GM18502 (cell line): ENCODE measurements around the gene FCHSD2.
"Not testable (repeated sequence)": the region's sequence is repeated elsewhere in the genome, so short reads cannot be mapped to it uniquely, and the experiment has no call there.

Experiments used
- ATAC-seq: cut with Tn5 transposase; IDR thresholded peaks from one replicate; pipeline ENCODE4 v1.9.1; 2021; ENCODE audit warnings: mild to moderate bottlenecking; ENCODE audit not compliant: unreplicated experiment, poor library complexity

The FCHSD2 gene

GRCh38 chr11:72829178-72829577 is 312.9 kb downstream of the FCHSD2 start:
- ATAC-seq, result no peak

DNA sequence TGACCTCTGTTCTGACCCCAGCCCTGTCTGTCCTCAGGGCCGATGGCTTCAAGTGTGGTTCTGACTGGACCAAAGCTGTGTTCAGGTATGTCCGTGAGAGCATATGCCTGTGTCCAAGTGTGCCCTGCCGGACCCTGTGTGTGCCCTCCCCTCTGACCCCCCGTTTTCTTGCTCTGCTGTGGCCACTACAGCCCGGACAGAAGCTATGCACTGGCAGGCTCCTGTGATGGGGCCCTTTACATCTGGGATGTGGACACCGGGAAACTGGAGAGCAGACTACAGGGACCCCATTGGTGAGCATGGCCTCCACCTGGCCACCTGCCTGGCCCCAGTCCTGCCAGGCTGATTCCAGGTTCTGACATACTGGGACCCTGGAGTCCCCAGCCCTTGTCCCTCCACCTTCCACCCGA is 313.4 kb downstream of the FCHSD2 start:
- no peak for ATAC-seq

DNA sequence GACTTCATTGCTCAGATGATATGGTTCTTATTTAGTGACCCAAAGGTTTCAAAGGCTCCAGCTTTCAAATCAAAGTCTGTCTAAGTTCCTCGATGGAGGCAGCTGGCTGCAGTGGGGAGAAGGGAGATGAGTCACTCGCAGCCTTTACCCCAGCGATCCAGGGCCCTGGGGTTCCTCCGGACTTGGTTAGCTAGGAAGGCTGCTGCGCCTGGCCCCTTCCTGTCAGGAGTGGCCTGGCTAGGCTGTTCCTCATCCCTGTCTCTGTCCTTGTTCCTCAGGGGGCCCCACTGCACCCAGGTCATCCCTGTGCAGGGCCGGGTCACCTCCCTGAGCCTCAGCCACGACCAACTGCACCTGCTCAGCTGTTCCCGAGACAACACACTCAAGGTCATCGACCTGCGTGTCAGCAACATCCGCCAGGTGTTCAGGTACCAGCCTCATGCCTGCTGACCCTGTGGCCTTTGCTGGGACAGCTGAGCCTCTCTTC is 314.0 kb downstream of the FCHSD2 start:
- ATAC-seq, result no peak

- ATAC-seq, result not testable (repeated sequence)
Observed at GRCh38 chr11:72827656-72828055, 314.5 kb downstream of the FCHSD2 start.

DNA sequence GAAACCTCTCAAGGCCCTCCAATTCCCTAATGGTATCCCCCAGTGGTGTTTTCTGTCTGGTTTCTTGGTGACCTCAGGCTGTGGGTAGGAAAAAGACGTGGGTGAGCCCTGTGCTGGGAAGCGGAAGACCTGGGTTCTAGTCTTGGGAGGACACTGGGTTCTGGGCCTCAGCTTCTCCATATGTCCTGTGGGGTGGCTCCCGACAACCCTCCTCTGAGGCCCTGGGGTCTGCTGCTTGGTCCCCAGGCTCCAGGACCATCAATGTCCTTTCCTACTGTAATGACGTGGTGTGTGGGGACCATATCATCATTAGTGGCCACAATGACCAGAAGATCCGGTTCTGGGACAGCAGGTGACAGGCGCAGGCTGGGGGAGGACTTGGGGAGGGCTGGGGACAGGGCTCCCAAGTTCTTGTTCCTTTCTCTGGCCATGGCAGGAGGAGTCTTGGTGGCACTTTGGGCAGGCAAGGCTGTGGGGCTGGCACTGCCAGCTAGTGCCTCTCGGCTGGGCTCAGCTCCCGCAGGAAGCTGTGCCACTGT is 315.1 kb downstream of the FCHSD2 start:
- ATAC-seq, result no peak

GRCh38 chr11:72826191-72826941 is 315.8 kb downstream of the FCHSD2 start:
- no peak for ATAC-seq

DNA sequence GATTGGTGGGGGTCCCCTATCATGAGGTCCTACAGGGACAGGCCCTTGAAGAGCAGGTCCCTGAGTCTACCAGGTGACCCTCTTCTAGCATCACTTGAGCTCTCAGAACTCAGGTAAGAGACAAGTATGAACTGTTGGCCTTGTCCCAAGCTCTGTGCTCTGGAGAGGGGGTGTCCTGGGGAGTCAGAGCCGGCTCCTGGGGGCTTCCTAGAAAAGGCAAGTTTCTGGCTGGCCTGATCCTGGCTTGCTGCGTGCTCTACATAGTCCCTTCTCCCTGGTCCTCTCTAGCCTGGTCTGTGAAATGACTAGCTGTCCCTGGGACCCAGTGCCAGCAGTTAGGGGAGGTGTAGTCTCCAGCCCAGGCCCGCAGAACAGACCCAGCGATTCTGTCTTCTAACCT is 316.5 kb downstream of the FCHSD2 start:
- ATAC-seq, result no peak

DNA sequence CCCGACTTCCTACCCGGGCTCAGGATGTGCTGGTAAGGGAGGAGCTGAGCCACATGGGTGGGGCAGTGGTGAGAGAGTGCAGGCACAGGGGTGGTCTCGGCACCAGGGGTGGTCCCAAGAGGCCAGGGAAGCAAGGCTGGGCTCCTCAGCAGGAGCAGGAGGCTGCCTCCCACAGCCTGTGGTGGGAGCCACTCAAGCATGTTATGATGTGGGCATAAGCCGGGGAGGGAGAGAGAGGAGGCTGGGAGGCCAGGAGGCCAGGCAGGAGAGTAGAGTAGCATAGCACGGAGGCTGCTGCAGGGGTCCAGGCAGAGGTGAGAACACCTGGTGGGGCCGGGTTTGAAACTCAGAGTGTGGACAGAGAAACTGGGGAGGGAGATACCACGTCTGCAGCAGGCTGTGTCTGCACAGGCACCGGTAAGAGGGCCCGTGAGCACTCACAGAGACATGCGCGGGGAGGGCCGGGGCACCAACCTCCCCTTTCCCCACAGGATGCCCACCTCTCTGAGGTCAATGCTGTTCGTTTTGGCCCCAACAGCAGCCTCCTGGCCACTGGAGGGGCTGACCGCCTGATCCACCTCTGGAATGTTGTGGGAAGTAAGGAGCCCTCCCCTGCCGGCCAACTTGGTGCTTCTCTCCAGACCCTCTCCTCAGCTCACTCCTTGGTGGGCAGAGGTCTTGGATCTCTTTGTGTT is 317.2 kb downstream of the FCHSD2 start:
- no peak for ATAC-seq

DNA sequence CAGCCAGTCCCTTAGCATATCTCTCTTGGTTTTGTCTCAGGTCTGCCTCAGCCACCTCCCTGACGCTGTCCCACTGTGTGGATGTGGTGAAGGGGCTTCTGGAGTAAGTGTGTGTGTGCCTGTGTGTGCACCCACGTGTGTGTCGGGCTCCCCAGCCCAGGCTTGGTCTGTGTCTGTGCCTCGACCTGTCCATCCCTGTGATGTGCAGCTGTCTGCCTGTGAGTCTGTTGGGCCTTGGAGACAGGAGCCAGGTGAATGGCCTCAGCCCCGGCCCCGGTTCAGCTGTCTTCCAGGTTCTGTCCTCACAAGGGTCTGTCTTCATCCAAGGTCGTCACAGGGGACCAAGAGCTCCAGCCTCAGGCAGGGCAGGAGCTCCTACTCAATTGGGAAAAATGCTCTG is 318.1 kb downstream of the FCHSD2 start:
- no peak for ATAC-seq

- ATAC-seq, result no peak
Observed at GRCh38 chr11:72823105-72823804, 318.9 kb downstream of the FCHSD2 start.

- ATAC-seq, result peak; percentile 56
Observed at GRCh38 chr11:72821920-72822799, 320.0 kb downstream of the FCHSD2 start.

DNA sequence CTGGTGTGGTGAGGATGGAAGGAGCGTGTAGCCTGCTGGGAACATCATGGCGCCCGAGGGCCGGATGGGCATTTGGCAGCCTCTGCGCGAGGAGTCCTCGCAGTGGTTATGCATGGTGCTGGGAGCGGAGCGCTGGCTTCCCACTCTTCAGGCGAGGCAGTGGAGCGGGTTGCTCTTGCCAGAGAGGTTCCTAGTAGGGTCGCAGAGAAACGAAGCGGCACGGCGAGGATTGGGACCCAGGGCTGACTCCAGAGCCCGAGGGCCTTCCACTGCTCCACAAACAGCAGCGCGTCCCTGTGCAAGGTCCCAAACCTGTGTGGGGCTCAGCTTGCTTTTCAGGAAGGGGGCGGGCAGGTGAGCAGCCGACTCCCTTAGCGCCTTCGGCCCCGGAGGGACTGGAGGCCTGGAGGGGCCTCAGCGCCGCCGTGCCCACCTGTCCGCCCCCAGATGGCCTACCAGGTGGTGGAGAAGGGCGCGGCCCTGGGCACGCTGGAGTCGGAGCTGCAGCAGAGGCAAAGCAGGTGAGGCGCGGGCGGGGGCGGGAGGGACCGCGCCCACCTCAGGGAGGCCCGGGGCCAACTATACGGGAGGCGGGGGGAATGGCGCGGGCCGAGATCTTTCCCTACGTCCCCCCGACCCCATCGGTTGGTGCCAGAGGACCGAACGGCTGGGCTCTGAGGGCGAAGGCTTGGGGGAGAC is 320.7 kb downstream of the FCHSD2 start:
- no peak for ATAC-seq

GRCh38 chr11:72820439-72821139 is 321.5 kb downstream of the FCHSD2 start:
- no peak for ATAC-seq

DNA sequence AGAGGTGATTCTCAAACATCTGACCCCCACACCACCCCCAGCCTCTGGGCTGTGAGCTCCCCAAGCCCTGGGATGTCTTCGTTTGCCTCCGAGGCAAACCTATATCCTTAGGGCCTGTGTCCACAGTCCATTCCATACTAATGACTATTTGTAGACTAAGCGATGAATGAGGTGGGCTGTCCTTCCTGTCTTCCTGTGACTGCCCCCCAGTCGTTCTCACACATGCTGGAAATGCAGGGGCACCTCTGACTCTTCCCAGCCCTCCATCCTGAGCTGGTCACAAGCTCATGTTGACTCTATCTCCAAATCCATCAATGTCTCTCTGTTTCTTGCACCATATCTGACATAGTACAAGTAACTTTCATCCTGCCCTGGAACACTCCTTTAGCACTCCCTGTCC is 323.1 kb downstream of the FCHSD2 start:
- ATAC-seq, result no peak

DNA sequence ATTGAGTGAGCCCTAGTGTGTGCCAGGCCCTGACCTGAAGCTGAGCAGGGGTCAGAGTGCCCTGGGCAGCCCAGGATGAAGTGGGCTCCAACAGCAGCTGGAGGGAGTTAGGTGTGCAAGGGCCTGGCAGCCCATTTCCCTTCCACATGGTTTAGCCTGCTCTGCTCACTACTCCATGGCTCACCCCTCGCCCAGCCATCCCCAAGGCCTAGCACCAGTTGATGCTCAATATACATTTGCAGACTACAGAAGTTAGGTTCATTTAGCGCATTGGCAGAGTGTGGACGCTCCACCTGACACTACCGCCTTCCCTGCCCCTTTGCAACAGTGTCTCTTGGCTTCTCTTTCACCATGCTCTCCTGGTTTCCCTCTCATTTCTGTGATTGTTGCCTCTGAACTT is 324.2 kb downstream of the FCHSD2 start:
- no peak for ATAC-seq

DNA sequence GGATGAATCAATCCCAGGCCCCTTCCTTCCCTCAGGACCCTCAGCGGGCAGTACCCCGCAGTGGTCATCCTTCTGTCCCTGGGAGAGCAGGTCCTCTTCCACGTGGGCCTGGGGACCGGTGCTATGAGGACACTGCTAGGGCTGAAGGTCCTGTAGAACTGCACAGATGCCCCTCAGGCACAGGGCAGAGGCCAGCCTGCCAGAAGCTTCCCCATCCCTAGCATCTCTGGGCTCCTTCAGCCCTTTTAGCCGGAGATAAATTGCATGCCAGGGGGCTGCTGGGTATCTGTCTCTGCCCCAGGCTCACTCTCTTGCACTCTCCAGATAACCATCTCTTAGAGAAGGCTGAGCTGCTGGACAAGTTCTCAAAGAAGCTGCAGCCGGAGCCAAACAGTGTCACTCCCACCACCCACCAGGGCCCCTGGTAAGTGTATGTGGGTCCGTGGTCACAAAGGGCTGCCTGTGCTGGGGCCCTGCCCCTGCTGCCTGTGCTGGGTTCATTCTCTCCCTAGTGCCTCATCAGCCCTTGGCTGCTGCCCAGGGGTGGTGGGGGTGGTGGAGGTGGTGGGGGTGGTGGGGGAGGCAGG is 325.6 kb downstream of the FCHSD2 start:
- no peak for ATAC-seq

- peak; percentile 2 for ATAC-seq
Observed at GRCh38 chr11:72815110-72815618, 327.0 kb downstream of the FCHSD2 start.
